A549 (cell line): Measurements from ENCODE around the gene ADPRHL1. TPM values are rescaled to one million over a fixed set of nuclear protein-coding genes. Genes with fewer than 3 reads are reported as not detected.

Experiments
- ATAC-seq, 2 experiments: fragments of 200-7000 bp in 1 of 2; fragments of >200 bp in 1 of 2; cut with Nextera tagmentation in 1 of 2; cut with Tn5 transposase in 1 of 2; 3 replicates each; pipeline versions ENCODE4 v1.8.0 to v1.9.1; 2018 to 2020; ENCODE audit warnings: mild to moderate bottlenecking in 1 of 2, moderate library complexity in 1 of 2
- CTCF ChIA-PET: fragments of 300-600 bp; sonication (Branson Sonifier 250); formaldehyde crosslinking; extraction: SDS; loops from one replicate; lab custom pipeline; 2021; ENCODE audit warnings: antibody characterized with exemption, inconsistent platforms; lab: Yijun Ruan, JAX
- POLR2A ChIA-PET: fragments of 350-600 bp; formaldehyde crosslinking; extraction: SDS; loops from one replicate; lab custom pipeline; 2021; ENCODE audit warnings: antibody characterized with exemption, inconsistent platforms; lab: Yijun Ruan, JAX
- DNase-seq, 2 experiments: peaks; one replicate each; pipeline versions ENCODE4 v3.0.0 to v3.0.0-alpha.2; 2011 to 2016; ENCODE audit warnings: low read depth in 1 of 2, low spot score in 1 of 2
- FAIRE-seq: peaks from 2 replicates; lab custom pipeline; 2011; peaks lifted over from hg19 to GRCh38; lab: Jason Lieb, UNC
- H3K27ac ChIP-seq, 2 experiments: fragments of >200 bp; sonication (Bioruptor Twin); formaldehyde crosslinking; 3 replicates each; pipeline ENCODE4 v1.5.1; 2016 to 2017
- H3K4me1 ChIP-seq: fragments of >200 bp; sonication (Bioruptor Twin); formaldehyde crosslinking; 3 replicates; pipeline ENCODE4 v1.6.1; 2016
- H3K4me2 ChIP-seq: fragments of >200 bp; sonication (Bioruptor Twin); formaldehyde crosslinking; 3 replicates; pipeline ENCODE4 v1.6.1; 2016
- H3K4me3 ChIP-seq: fragments of >200 bp; sonication (Bioruptor Twin); formaldehyde crosslinking; 3 replicates; pipeline ENCODE4 v1.5.1; 2016
- H3K9me3 ChIP-seq: fragments of >200 bp; sonication (Bioruptor Twin); formaldehyde crosslinking; 3 replicates; pipeline ENCODE4 v1.6.1; 2016
- BHLHE40 ChIP-seq: IDR thresholded peaks from 2 replicates; pipeline ENCODE4 v1.6.1; 2012; ENCODE audit warnings: low read depth, low read length, inconsistent platforms
- CBX2 ChIP-seq: fragments of 200-600 bp; sonication (generic); IDR thresholded peaks from 2 replicates; pipeline ENCODE4 v1.6.1; 2016; ENCODE audit warnings: low read depth, mild to moderate bottlenecking, borderline replicate concordance
- CEBPB ChIP-seq, 2 experiments: fragments of >200 bp in 1 of 2; sonication (Bioruptor Twin) in 1 of 2; formaldehyde crosslinking in 1 of 2; IDR thresholded peaks; 2 replicates each; pipeline ENCODE4 v1.6.1; 2012 to 2016
- CHD4 ChIP-seq: fragments of 200-600 bp; sonication (generic); IDR thresholded peaks from 2 replicates; pipeline ENCODE4 v1.6.1; 2016; ENCODE audit warnings: antibody characterized with exemption, mild to moderate bottlenecking, borderline replicate concordance
- EHMT2 ChIP-seq: fragments of 200-600 bp; sonication (generic); IDR thresholded peaks from 2 replicates; pipeline ENCODE4 v1.6.1; 2016; ENCODE audit warnings: antibody characterized with exemption, low read depth, mild to moderate bottlenecking, moderate library complexity
- HEYL ChIP-seq: fragments of 250-450 bp; sonication (Bioruptor Pico); IDR thresholded peaks from 2 replicates; pipeline ENCODE4 v1.8.0; 2021; ENCODE audit warnings: mild to moderate bottlenecking, moderate library complexity
- HOXB13 ChIP-seq: fragments of 250-450 bp; sonication (Bioruptor Pico); IDR thresholded peaks from 2 replicates; pipeline ENCODE4 v1.5.0; 2020; ENCODE audit warnings: low read depth, mild to moderate bottlenecking, moderate library complexity
- JUN ChIP-seq, 2 experiments: fragments of >200 bp; sonication (Bioruptor Twin); formaldehyde crosslinking; IDR thresholded peaks; 2 replicates in 1 of 2; 3 replicates in 1 of 2; pipeline ENCODE4 v1.6.1; 2016 to 2017
- KDM1A ChIP-seq: fragments of 200-600 bp; sonication (generic); IDR thresholded peaks from 2 replicates; pipeline ENCODE4 v1.6.1; 2016; ENCODE audit warnings: low read depth, mild to moderate bottlenecking
- NFE2L2 ChIP-seq: fragments of 150-350 bp; conservative IDR thresholded peaks from 2 replicates; pipeline ENCODE4 v1.6.1; 2014; ENCODE audit warnings: low read length
- NR3C1 ChIP-seq: fragments of >200 bp; sonication (Bioruptor Twin); formaldehyde crosslinking; IDR thresholded peaks from 3 replicates; pipeline ENCODE4 v1.6.1; 2017
- PHF8 ChIP-seq: fragments of 200-600 bp; sonication (generic); IDR thresholded peaks from 2 replicates; pipeline ENCODE4 v1.6.1; 2016; ENCODE audit warnings: low read depth, mild to moderate bottlenecking, antibody characterized with exemption, moderate library complexity, borderline replicate concordance
- POLR2A ChIP-seq: IDR thresholded peaks from 2 replicates; pipeline ENCODE4 v1.6.1; 2012; ENCODE audit warnings: mild to moderate bottlenecking, low read length
- POLR2AphosphoS2 ChIP-seq: conservative IDR thresholded peaks from 2 replicates; pipeline ENCODE4 v1.6.1; 2012; ENCODE audit warnings: low read length, improper control_type of control experiment, inconsistent platforms
- RCOR1 ChIP-seq: fragments of 150-350 bp; IDR thresholded peaks from 2 replicates; pipeline ENCODE4 v1.6.1; 2014; ENCODE audit warnings: antibody characterized with exemption, low read length, low read depth
- RFX5 ChIP-seq: fragments of 450-650 bp; IDR thresholded peaks from 2 replicates; pipeline ENCODE4 v1.7.1; 2014; ENCODE audit warnings: antibody characterized with exemption, mild to moderate bottlenecking, moderate library complexity
- RNF2 ChIP-seq: fragments of 200-600 bp; sonication (generic); IDR thresholded peaks from 2 replicates; pipeline ENCODE4 v1.6.1; 2016; ENCODE audit warnings: low read depth, mild to moderate bottlenecking, antibody characterized with exemption, moderate library complexity, borderline replicate concordance
- SREBF2 ChIP-seq: fragments of 450-650 bp; IDR thresholded peaks from 2 replicates; pipeline ENCODE4 v1.6.1; 2014; ENCODE audit warnings: mild to moderate bottlenecking, moderate library complexity
- TFCP2L1 ChIP-seq: fragments of 250-450 bp; sonication (Bioruptor Pico); IDR thresholded peaks from 2 replicates; pipeline ENCODE4 v1.5.0; 2021; ENCODE audit warnings: mild to moderate bottlenecking
- TP53 ChIP-seq: fragments of 250-450 bp; sonication (Bioruptor Pico); IDR thresholded peaks from 2 replicates; pipeline ENCODE4 v1.5.0; 2021; ENCODE audit warnings: mild to moderate bottlenecking, moderate library complexity
- ZNF302 ChIP-seq: fragments of 250-450 bp; sonication (Bioruptor Pico); IDR thresholded peaks from 2 replicates; pipeline ENCODE4 v1.9.0; 2021; ENCODE audit warnings: inconsistent platforms, mild to moderate bottlenecking, moderate library complexity
- ZSCAN20 ChIP-seq: fragments of 250-450 bp; sonication (Bioruptor Pico); IDR thresholded peaks from 2 replicates; pipeline ENCODE4 v1.8.0; 2022; ENCODE audit warnings: mild to moderate bottlenecking, moderate library complexity
- WGBS: methylation state at CpG from one replicate; pipeline ENCODE4 v1.1.6; 2017; ENCODE audit errors: missing lambda C conversion rate; 5-methylcytosine and 5-hydroxymethylcytosine counted together
- polyA plus RNA-seq, 4 experiments: library from polyadenylated mRNA; depleted of rRNA in 3 of 4; stranded (reverse); fragments of >200 nt; fragmentation: RNase III in 1 of 4; extraction: RNeasy Plus Mini Kit Qiagen cat#74134 plus additional on column Dnase treatment in 1 of 4; gene quantifications; 2 replicates in 3 of 4; 3 replicates in 1 of 4; pipeline ENCODE4 v1.2.3, GENCODE V29; 2011 to 2017
- TF ChIP-seq, protein P1 (sequence below): fragments of >200 bp; sonication (Bioruptor Twin); formaldehyde crosslinking; IDR thresholded peaks from 3 replicates; pipeline ENCODE4 v1.6.1; 2016
- TF ChIP-seq, protein P2 (sequence below): IDR thresholded peaks from 2 replicates; pipeline ENCODE4 v1.6.1; 2012
- TF ChIP-seq, protein P3 (sequence below): IDR thresholded peaks from 2 replicates; pipeline ENCODE4 v1.6.1; 2012; ENCODE audit warnings: low read depth, borderline replicate concordance
- TF ChIP-seq, protein P4 (sequence below): fragments of 250-450 bp; sonication (Bioruptor Pico); IDR thresholded peaks from 2 replicates; pipeline ENCODE4 v1.5.0; 2021; ENCODE audit warnings: mild to moderate bottlenecking, moderate library complexity, borderline replicate concordance
- TF ChIP-seq, protein P5 (sequence below): fragments of >200 bp; sonication (Bioruptor Twin); formaldehyde crosslinking; IDR thresholded peaks from 2 replicates; pipeline ENCODE4 v1.6.1; 2016
- TF ChIP-seq, protein P6 (sequence below): IDR thresholded peaks from 2 replicates; pipeline ENCODE4 v1.6.1; 2012

ADPRHL1 gene
- polyA plus RNA-seq, 2 of the 4 experiments (the other 2 are of a cell fraction) = 11.0 to 11.4 TPM

DNA sequence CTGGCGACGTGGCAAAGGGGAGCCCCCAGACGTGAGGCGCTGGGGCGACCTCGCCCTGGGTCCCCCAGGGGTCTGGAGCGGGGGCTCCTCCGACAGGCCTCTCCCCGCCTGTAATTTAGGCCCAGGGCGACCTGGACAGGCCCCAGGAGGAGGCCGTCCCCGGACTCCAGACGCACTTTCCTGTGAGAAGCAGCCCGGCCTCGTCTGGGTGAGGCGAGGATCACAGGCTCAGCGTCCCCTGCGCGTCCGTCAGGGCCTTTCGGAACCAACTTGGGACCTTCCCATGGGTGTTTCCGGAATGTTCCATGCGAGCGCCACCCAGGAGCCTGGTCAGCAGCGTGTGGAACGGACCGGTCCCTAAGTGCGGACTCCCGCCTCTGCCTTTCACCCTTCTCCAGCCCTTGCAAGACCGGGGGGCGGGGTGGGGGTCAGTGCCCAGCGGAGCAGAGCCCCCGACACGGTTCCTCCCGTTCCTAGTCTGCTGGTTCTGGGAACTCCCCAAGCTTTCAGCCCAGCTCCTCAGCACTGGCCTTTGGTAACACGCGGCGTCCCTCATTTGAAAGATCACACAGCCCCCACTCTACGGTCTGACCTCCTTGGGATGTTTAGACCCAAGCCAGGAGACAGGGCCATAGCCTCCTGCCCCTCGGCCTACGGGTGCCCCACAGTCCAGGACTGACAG, 88.2 kb downstream of the ADPRHL1 start:
- no peak for TF ChIP-seq CEBPB (IDR thresholded peaks at IDR 0.05)
- TF ChIP-seq TFCP2L1 (CRISPR knock-in tag) = no peak
- Histone ChIP-seq H3K4me3 (peak overlapping the region; percentile 39; the same call in 2 of the 3 replicates), H3K9me3 (no peaks in the 10 kb centered on the region), H3K4me2 (peak overlapping the region; percentile 70), H3K27ac (peak overlapping the region; percentile 53 to 87; a peak in 5 of 6 replicates), H3K4me1 (no peaks in the 10 kb centered on the region)
- CTCF ChIA-PET = no interaction called here
- ATAC-seq (0 out of 6 replicates have a peak, but pooled peaks of 1 of the 2 experiments have one; percentile 11), DNase-seq (no peak), FAIRE-seq (no peak)
- WGBS = 86% methylated on average over 23 of the region's 41 CpGs
- POLR2A ChIA-PET = no interaction called here

DNA sequence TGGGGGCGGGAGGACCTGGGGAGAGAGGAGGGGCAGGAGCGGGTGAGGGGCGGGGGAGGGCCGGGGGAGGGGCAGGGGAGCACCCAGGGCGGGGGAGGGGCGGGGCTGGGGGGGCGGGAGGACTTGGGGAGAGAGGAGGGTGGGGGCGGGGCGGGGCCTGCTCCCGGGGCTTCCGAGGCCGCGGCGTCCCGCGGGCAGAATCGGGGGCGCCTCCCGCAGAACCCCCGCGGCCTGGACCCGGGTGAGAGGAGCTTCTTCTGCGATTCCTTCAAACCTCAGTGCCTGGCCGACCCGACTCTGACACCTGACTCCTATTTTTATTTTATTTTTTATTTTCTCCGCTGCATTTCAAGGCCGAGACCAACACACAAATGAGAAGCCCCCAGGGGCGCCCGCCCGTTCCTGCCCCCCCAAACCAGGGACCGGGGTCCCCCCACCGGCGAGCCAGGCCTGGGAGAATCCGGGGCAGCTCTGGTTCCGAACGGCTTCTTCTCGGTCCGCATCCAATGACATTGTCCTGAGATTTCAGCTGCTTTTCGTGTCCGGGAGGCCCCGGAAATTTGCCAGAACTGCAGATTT, 88.9 kb downstream of the ADPRHL1 start:
- H3K27ac ChIP-seq = peak overlapping the region; percentile 53 to 87; a peak in 5 of 6 replicates
- ChIA-PET CTCF (no interaction called here), POLR2A (interaction anchor here (1.0 kb wide), 1 partner anchor 155 kb away, joined by 3 read pairs; the partner anchor contains the start of gene CUL4A)
- H3K4me2 ChIP-seq = peak overlapping the region; percentile 70
- WGBS = 32% methylated on average over 22 of the region's 41 CpGs
- H3K4me1 ChIP-seq = no peaks in the 10 kb centered on the region
- peak overlapping the region; percentile 39; the same call in 2 of the 3 replicates for H3K4me3 ChIP-seq
- FAIRE-seq = no peak
- no peaks in the 10 kb centered on the region for H3K9me3 ChIP-seq
- TF ChIP-seq RNF2 (no peak), TP53 (CRISPR knock-in tag) (no peak), RCOR1 (no peak), CHD4 (no peak), ZNF302 (CRISPR knock-in tag) (no peak), HOXB13 (CRISPR knock-in tag) (no peak), HEYL (CRISPR knock-in tag) (no peak), JUN (IDR thresholded peaks at IDR 0.05) (no peak), NR3C1 (no peak), EHMT2 (no peak), NFE2L2 (no peak)
- TF ChIP-seq, protein P1, sequence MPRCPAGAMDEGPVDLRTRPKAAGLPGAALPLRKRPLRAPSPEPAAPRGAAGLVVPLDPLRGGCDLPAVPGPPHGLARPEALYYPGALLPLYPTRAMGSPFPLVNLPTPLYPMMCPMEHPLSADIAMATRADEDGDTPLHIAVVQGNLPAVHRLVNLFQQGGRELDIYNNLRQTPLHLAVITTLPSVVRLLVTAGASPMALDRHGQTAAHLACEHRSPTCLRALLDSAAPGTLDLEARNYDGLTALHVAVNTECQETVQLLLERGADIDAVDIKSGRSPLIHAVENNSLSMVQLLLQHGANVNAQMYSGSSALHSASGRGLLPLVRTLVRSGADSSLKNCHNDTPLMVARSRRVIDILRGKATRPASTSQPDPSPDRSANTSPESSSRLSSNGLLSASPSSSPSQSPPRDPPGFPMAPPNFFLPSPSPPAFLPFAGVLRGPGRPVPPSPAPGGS = no peak
- TF ChIP-seq, protein P2, sequence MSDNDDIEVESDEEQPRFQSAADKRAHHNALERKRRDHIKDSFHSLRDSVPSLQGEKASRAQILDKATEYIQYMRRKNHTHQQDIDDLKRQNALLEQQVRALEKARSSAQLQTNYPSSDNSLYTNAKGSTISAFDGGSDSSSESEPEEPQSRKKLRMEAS = no peak
- peak in 1 of 2 experiments; percentile 17 for DNase-seq
- peak in 1 of 2 experiments; percentile 23; a peak in 1 of 6 replicates for ATAC-seq

DNA sequence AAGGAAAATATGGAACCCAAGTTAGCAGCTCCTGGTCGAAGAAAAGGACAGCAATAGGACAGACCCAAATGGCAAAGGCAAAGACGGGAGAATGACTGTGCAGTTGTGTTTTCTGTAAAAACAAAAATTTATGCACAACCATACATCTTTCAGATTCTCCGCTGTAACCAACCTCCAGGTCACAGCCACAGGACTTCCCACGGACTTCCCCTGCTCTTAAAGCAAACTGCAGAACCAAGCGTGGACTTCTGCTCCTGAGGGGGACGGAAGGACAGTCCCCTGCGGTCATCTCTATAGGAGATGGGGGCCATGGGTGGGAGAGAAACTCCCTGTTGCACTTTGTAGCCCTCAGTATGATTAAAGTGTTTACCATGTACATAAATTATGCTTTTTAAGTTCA, 91.9 kb downstream of the ADPRHL1 start:
- WGBS = 92% methylated on average over 7 of the region's 7 CpGs
- no peak for TF ChIP-seq RFX5
- TF ChIP-seq, protein P3, sequence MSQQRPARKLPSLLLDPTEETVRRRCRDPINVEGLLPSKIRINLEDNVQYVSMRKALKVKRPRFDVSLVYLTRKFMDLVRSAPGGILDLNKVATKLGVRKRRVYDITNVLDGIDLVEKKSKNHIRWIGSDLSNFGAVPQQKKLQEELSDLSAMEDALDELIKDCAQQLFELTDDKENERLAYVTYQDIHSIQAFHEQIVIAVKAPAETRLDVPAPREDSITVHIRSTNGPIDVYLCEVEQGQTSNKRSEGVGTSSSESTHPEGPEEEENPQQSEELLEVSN = no peak
- no peak for TF ChIP-seq KDM1A
- no peak for TF ChIP-seq POLR2AphosphoS2
- TF ChIP-seq, protein P4, sequence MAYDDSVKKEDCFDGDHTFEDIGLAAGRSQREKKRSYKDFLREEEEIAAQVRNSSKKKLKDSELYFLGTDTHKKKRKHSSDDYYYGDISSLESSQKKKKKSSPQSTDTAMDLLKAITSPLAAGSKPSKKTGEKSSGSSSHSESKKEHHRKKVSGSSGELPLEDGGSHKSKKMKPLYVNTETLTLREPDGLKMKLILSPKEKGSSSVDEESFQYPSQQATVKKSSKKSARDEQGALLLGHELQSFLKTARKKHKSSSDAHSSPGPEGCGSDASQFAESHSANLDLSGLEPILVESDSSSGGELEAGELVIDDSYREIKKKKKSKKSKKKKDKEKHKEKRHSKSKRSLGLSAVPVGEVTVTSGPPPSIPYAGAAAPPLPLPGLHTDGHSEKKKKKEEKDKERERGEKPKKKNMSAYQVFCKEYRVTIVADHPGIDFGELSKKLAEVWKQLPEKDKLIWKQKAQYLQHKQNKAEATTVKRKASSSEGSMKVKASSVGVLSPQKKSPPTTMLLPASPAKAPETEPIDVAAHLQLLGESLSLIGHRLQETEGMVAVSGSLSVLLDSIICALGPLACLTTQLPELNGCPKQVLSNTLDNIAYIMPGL (CRISPR knock-in tag) = no peak
- TF ChIP-seq TFCP2L1 (CRISPR knock-in tag) = no peak
- TF ChIP-seq, protein P5, sequence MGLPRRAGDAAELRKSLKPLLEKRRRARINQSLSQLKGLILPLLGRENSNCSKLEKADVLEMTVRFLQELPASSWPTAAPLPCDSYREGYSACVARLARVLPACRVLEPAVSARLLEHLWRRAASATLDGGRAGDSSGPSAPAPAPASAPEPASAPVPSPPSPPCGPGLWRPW = no peak
- TF ChIP-seq CBX2 = no peak
- no peak for TF ChIP-seq SREBF2
- TF ChIP-seq BHLHE40 = no peak
- no peak for TF ChIP-seq ZSCAN20
- TF ChIP-seq PHF8 = no peak
- TF ChIP-seq POLR2A = no peak
- TF ChIP-seq TP53 (CRISPR knock-in tag) = no peak
- no peak for TF ChIP-seq EHMT2
- TF ChIP-seq, protein P6, sequence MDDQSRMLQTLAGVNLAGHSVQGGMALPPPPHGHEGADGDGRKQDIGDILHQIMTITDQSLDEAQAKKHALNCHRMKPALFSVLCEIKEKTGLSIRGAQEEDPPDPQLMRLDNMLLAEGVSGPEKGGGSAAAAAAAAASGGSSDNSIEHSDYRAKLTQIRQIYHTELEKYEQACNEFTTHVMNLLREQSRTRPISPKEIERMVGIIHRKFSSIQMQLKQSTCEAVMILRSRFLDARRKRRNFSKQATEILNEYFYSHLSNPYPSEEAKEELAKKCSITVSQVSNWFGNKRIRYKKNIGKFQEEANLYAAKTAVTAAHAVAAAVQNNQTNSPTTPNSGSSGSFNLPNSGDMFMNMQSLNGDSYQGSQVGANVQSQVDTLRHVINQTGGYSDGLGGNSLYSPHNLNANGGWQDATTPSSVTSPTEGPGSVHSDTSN = no peak
- no peak overlapping the region for H3K4me2 ChIP-seq
- no peak overlapping the region for H3K27ac ChIP-seq
- H3K9me3 ChIP-seq = no peaks in the 10 kb centered on the region
- no peak overlapping the region for H3K4me3 ChIP-seq
- POLR2A ChIA-PET = no interaction called here
- ATAC-seq = no peak
- no peak for FAIRE-seq
- no peak for DNase-seq
- CTCF ChIA-PET = interaction anchor here (0.9 kb wide), 1 partner anchor 10 kb away, joined by 3 read pairs; no protein-coding TSS in a partner anchor
- H3K4me1 ChIP-seq = no peaks in the 10 kb centered on the region
